Panc1 (cell line): Measurements from ENCODE around the gene FOXB2.

Experiments used
- CTCF ChIP-seq: fragments of 450-650 bp; IDR thresholded peaks from 2 replicates; pipeline ENCODE4 v1.5.1; 2017; ENCODE audit warnings: mild to moderate bottlenecking
- POLR2AphosphoS5 ChIP-seq: IDR thresholded peaks from 2 replicates; pipeline ENCODE4 v1.6.1; 2012; ENCODE audit warnings: mild to moderate bottlenecking, low read depth, low read length, moderate library complexity
- REST ChIP-seq, 2 experiments: IDR thresholded peaks; 2 replicates each; pipeline ENCODE4 v1.6.1; 2011 to 2012; ENCODE audit warnings: low read depth in 2 of 2, control low read depth in 1 of 2, low read length in 1 of 2, mild to moderate bottlenecking in 1 of 2, moderate library complexity in 1 of 2; ENCODE audit not compliant: insufficient read depth in 1 of 2

GRCh38 chr9:77066388-77066787 lies 46.9 kb downstream of the FOXB2 start:
- TF ChIP-seq CTCF (no peak), POLR2AphosphoS5 (no peak), REST (IDR thresholded peaks at IDR 0.05; ENCODE audit: insufficient read depth in 1 of 2, low read depth in 2 of 2, low read length in 1 of 2) (no peak)
